ENCODE measurements around the gene DHRS13.
"Not testable (repeated sequence)": the region's sequence is repeated elsewhere in the genome, so short reads cannot be mapped to it uniquely, and the experiment has no call there.

Gene DHRS13

DNA sequence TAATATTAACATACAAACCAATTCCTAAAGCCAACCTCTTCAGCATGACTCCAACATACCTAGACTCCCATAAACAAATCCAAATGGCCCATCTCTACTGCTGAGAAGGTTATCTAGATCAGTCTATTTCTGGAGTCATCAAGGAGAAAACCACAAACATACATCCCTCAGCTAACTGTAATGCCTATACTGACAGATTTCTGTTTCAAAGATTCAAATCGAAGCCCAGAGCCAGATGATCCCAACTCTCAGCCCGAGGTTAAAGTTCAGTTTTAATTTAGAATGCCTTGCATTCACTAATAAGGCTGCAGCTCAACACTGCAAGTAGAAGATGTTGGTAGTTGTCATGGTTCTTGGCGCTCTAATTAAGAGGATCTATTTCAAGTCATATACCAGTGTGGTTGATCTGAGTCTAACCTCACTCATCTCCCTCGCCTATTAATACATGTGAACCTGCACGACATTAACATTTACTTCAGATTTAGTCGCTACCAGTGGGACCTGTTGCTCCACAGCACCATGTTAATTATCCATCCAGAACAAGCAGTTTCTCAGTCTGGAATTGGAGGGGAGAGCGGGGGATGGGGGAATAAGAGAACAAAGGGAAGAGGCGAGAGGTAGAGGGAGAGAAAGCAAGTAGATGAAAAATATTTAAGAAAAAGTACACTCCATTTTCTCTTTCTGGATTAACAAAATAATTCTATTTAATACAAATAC, 33.0 kb upstream of the DHRS13 start:
- no peak for DNase-seq (ENCODE audit: low read depth in 2 of 2)

DNA sequence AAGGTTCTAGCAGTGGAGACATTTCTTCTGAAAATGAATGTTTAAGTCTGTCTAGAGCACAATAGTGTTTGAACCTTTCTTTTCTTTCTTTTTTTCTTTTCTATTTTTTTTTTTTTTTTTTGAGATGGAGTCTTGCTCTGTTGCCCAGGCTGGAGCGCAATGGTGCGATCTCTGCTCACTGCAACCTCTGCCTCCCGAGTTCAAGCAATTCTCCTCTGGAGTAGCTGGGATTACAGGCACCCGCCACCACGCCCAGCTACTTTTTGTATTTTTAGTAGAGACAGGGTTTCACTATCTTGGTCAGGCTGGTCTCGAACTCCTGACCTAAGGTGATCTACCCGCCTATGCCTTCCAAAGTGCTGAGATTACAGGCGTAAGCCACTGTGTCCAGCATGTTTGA, 31.6 kb upstream of the DHRS13 start:
- DNase-seq (ENCODE audit: low read depth in 2 of 2), result not testable (repeated sequence)

DNA sequence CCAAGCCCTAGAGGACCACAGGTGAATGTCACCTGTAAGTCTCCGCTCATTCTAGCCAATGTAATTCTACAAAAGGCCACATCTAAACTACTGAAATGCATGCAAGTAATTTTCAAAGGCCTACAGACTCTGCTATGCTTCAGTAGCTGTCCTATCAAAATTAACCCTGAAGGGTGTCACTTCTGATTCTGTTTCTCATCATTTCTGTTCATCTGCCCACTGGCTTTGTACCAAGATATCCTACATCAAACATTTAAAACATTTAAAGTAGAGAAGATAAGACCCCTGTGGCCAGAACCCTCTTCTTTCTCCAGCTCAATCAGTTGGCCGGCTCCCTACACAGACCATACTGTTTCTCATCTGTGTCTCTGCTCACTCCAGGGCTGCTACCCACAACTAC, 26.9 kb upstream of the DHRS13 start:
- DNase-seq (ENCODE audit: low read depth in 2 of 2), result no peak

DNA sequence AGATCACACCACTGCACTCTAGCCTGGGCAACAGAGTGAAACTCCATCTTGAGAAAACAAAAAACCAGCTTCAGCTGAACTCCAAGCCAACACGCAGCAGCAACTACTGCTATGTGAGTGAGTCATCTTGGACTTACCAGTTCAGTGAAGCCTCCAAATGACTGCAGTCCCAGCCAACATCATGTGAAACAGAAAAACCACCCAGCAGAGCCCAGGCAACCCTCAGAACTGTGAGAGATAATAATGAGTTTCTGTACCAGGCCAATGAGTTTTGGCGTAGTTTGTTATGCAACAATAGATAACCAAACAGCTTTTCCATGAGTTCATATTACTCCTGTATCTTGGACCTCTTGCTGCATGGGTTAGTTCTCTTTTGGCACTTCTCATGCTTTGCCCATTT, 25.2 kb upstream of the DHRS13 start:
- DNase-seq (ENCODE audit: low read depth in 2 of 2), result no peak

DNA sequence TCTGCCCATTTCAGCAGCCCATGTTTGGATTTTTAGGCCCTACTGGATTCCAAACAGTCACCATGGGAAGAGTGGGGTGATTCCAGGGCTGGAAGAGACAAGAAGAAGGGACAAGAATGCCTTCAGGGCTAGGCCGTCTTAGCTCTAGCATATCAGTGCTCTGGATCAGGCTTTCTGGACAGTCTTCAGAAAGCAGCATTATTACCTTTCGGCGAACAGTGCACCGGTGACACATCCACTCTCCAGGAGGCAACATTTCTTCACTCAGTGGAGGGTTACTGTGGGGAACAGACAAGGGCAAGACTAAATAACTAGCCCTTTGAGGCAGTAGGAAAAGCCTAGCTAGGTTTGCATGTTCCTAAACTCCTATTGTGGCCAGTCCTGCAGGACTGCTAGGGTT, 23.9 kb upstream of the DHRS13 start:
- no peak for DNase-seq (ENCODE audit: low read depth in 2 of 2)

DNA sequence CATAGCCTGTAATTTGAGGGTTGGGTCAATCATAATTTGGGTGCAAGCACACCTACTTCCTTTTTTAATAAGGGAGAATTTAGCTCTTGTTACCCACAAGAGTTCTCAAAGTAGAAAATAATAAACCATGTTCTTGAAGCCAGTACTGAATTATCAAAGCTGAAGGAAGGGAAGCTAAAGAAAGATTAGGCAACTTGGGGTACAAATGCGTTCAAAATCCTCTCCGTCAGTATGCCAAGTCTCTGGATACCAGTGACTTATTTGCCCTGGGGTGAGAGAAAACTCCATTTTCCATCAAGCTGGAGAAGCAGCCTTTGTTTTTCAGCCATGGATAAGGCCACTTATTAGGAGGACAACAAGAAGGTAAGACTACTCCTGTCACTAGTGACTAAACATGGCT, 23.5 kb upstream of the DHRS13 start:
- DNase-seq (ENCODE audit: low read depth in 2 of 2), result no peak

DNA sequence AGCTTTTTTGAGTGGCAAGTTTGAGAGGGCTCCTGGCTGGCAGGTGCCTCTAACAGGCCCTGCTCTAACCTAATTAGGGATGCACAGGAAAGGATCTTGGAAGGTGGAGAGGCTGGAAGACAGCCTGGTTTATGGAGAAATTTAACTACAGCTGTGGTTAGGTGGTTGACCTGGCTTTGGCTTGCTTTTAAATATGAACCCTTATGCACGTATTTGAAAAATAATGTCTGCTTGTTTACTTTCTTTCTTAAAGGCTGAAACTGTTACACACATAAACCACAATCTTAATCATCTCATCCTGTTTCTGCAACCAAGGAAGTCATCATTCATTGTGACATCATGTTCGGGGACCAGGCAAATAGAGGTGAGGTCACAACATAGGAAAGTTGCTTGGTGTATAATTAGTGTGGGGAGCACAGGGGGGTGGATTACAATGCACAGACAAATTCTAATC, 23.1 kb upstream of the DHRS13 start:
- DNase-seq (ENCODE audit: low read depth in 2 of 2), result peak in 1 of 2 donors; percentile 6

DNA sequence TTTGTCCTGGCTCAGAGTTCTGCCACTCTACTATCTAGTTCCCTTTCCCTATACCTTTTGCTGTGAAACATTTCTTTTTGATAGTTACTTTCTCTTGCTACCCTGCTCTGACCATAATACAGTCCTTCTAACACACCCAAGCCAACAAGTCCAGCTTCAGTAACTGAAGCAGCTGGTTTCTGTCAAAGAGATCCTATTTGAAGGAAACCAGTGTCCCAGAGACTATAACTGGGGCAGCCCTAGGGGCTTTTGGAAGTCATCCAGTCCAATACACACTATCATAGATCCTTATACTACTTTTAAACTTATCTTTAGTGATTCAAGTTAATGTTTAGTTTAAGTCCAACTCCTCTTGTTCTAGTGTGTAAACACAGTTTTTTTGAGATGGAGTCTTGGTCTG, 17.3 kb upstream of the DHRS13 start:
- no peak for DNase-seq (ENCODE audit: low read depth in 2 of 2)

DNA sequence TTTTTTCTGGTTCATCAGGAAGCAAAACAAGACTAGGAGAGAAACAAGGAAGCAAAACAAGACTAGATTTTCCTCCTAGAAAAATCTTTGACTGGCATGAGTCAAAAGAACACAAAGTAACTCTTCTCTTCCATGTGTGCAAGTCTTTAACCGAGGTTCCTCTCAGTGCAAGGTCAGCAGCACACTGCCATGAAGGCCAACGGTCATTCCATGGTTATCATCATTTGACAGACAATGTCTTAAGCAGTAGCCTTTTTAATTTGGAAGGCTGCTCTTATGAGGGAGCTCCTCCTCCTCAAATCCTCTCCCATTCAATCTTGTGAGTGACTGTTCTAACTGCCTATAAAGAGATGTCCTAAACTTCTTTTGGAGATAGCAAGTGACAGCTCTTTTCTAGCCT, 15.4 kb upstream of the DHRS13 start:
- DNase-seq (ENCODE audit: low read depth in 2 of 2), result no peak

DNA sequence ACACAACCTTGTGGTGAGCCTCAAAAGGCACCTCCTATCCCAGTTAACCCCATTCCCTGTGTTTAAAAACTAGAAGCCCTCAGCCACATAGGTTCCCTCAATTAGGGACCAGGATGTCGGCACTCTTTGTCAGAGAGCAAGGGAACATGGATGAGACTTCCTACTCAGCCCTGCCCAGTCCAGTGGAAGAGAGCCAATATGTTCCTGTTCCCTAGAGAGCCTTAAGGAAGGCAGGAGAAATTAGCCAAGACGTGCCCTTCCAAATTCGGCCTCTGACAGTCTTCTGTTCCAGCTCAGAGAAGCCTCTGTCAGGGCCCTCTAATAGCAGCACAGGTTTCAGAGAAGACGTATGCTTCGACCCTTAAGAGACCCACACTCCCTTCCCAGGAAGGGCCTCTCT, 14.6 kb upstream of the DHRS13 start:
- DNase-seq (ENCODE audit: low read depth in 2 of 2), result no peak

DNA sequence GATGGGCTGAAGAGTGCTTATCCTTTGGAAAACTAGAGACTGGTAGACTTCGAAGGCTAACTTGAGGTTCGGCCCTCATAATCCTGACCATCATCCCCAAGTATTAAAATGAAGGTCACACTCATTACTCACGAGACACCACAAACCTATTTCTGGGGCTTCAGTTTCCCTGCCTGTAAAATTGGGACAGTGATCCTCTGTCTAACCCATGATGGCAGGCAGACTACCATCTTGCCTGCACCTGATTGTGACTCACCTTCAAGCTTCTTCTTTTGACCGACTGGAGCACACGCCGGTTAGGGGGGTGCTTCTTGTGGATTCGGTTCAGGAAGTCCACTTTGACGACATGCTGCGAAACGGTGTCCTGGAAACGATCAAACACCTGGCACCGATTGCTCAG, 14.2 kb upstream of the DHRS13 start:
- no peak for DNase-seq (ENCODE audit: low read depth in 2 of 2)

DNA sequence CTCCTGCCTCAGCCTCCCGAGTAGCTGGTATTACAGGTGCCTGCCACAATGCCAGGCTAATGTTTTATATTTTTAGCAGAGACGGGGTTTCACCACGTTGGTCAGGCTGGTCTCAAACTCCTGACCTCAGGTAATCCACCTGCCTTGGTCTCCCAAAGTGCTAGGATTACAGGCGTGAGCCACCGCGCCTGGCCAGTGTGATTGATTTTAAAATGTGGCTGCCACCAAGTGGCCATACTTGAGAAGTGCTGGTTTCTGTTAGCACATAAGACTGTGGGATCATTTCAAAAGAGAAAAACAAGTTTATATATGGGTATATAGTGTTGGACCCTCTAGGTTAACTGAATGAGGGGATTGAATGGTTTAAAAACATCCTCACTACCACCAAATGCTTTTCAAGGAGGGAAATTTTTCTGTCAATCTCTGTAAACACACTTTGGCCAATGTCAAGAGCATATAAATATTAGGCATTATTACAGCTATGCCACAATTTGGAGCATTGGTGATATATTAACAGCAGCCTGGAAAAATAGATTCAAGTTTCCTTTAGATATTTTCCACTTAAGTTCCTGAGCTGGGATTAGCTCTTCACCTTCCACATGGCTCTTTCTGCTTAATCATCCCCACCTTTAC, 13.5 kb upstream of the DHRS13 start:
- peak in 1 of 2 donors; percentile 9 for DNase-seq (ENCODE audit: low read depth in 2 of 2)

DNA sequence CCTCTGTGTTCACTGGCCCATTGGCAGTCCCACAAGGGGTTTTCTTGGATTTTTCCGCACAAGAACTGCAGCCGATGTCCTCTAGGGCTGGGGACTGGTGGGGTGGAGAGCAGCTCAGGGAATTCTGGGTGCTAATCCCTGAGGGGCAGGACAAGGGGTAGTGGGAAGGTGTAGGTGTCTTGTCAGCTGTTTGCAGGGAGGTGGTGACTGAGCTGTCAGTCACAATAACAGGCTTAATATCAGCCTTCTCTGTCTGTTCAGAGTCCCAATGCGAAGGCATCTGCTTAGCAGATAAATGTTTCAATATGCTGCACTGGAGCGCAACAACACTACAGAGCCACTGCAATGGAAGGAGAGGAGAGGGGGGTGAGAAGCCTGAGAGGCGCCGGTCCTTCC, 10.1 kb upstream of the DHRS13 start:
- DNase-seq (ENCODE audit: low read depth in 2 of 2), result no peak

DNA sequence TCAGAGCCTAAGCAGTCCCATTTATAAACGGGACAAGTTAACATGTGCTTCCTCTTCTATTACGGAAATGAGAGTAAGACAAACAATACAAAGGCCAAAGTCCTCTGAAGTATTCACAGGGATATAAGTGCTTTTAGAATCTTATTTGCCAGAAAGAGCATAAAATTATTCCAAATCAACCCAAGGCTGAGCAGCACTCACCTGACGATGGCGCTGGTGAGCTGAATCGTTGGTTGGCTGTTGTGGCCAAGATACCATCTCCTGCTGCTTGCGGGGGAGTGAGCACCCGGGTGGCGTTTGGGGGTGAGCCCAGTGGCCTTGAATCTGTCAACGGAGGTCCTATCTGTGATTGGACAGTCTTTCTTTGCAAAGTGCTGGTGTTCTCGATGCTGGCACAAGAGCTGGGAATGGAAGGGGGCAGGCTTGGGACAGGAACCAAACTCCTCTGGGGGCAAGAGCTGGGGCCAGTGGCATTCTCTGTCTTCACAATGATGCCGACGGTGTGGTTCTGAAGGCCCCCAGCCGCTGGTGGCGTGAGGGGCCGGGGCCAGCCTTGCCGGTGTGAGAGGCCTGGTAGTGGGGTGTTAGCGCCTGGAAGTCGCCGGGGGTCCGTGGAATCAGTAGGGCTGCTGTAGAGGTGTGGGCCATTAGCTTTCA, 9.5 kb upstream of the DHRS13 start:
- DNase-seq (ENCODE audit: low read depth in 2 of 2), result no peak

DNA sequence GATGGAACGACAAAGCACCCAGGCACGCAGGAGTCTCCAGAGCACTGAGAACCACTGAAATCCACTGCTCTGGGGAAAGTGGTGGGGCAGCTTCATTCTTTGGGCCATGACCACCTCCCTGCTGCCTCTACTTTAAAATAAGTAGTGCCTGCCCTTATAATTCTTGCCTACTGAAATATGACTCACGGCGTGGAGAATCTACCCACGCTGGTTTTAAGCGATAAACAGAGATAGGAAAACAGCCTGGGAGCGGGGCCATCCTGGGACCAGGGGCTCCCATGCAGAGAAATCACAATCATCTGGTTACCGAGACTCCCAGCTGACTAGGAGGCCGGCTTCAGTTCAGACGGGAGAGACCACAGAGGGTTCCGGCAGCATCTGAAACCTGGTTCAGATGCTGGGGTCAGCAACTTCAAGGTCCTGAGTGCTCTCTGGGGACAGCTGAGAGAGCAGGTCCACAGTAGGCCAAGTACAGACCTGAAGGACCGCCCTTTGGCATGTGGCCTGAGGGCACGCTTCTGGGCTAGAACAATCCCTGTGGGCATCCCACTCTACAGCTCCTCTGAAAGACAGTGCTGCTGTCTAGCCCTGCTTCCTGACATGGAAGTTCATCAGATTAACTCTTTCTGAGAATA, 8.6 kb upstream of the DHRS13 start:
- no peak for DNase-seq (ENCODE audit: low read depth in 2 of 2)

DNA sequence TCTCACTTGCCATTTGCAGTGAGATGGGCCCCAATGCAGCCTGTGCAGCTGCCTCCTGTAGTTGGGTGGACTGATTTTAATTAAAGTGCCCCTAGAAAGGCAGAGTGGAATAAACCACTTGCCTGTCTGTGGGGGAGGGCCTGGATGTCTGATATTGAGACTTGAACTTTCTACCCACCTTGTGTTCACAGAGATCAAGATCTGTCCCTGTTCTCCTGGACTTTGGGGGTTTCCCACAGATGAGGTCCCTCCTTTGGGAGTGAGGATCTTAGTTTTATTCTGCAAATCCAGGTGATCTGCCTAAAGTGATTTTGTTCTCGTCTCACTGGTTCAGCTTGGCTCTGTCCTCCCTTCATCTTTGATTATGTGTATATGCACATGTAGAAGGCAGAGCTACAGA, 7.7 kb upstream of the DHRS13 start:
- no peak for DNase-seq (ENCODE audit: low read depth in 2 of 2)

DNA sequence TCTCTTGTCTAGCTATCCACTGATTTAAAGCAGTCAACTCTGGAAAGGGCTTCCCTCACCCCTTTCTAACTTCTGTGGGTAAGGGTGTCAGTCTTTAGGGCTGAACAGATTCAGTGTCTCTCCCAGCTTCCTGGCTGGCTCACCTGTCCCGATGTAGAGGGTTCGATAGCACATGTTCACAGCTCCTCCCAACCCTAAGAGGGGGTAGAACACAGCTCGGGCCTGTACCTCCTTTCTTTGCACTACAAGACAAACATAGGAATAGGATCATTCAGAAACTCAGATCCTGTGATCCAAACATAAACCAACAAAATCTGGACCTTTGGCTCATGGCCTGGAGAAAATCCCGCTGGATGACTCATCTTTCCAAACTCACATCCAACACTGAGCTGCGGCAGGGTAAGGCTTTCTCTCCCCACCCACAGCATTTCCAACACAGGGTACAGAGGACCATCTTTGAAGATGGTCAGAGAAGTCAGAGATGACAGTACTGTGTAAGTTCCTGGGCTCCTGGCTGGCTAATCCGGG, 5.8 kb upstream of the DHRS13 start:
- DNase-seq (ENCODE audit: low read depth in 2 of 2), result no peak

DNA sequence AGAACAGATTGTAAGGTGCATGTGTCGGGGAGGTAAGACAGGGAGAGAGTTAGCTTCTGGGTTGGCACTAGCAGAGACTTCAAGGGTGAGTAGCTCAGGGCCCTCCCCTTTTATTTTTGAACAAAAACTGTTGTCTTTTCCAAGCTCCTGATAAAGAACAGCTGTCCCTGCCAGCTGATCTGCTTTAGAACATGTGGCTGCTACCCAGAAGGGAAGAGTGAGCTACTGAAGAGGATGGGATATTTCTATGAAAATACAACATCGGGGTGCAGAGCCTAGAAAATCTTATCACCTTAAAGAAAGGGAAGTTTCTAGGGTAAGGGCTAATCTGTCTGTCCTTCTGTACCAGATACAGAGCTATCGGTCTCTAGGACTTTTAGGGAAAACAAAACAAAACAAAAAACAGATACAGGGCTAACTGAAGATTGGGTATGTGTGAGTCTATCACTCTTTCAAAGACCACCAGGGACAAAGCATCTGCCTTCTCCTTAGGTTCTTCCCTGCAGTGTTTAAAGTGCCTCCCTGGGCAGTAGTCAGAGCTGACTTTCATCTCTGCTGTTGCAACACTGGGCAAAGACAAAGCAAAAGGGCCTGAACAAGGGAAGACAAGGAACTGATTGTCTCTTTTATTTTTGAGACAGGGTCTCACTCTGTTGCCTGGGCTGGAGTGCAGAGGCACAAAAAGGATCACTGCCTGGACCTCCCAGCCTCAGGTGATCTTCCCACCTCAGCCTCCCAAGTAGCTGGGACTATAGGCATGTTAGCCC, 5.0 kb upstream of the DHRS13 start:
- DNase-seq (ENCODE audit: low read depth in 2 of 2), result no peak

DNA sequence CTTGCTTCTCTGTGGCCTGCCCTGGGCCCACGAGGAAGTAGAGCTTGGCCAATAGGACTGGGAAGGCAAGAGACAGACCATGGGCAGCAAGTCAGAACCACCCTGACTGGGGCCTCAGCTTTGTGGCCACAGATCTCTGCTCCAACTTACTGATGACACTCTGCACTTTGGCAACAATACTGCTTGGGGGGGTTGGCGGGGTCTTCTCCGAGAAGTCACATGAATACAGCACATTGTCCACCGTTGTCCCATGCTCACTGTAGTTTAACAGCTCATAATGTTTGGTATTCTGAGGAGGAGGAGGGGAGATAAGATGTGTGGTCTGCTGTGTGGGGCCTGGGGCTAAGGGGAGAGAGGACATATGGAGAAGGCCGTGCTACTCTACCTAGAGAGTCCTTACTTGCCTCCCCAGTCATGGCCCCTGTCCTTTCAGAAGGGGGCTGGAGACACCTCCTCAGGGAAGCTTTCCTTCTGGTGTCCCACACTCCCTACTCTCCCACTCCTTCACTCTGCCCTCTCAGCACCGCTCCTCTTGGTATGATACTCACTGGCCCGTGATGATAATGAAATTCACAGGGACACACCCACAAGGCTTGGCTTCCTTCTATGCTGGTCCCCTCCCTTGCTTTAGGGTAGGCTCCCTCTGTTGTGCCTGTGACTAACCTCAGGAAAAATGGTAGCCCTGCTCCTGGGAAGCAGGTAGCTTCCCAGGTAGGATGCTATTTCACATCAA, 4.0 kb upstream of the DHRS13 start:
- no peak for DNase-seq (ENCODE audit: low read depth in 2 of 2)

DNA sequence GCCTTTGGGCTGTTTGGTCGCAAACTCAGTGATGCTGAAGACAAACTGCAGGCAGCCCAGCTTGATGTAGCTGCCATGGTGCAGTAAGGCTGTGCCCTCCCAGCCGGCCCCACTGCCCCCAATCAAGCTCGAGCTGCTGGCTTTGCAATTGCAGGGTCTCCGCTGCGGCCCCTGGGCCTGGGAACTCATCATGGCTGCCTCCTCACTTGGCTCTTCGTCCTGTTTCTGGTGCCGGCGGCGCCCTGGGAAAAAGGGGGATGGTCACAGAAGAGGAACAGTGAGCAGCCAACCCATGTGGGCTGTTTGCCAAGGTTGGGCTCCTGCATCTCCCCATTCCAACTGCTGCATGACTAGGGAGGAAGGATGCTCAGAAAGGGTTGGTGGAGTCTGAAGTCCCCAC, 3.4 kb upstream of the DHRS13 start:
- DNase-seq (ENCODE audit: low read depth in 2 of 2), result no peak

DNA sequence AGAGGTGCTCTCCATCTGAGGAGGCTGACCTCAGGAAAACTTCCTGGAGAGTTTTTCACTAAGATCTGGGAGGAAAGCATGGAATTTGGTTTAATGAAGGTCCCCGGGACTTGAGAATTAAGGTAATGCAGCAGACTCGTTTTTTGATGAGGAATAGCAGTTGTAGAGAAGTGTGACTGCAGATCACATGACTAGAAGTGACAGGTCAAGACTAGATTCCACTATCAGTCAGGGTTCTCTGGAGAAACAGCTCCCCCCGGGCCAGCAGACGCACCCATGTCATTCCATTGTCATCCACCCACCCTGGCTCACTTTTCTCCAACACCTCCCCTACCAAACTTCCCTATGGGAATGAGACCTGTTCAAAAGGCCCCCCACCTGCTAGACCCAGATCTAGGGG, 1.9 kb upstream of the DHRS13 start:
- no peak for DNase-seq (ENCODE audit: low read depth in 2 of 2)
